ENCODE data around the gene IZUMO2. TPM values are rescaled to one million over a fixed set of nuclear protein-coding genes. Genes with fewer than 3 reads are reported as not detected.
A peak's percentile ranks its signal among the peaks of the same experiment; 100 is the strongest.

The IZUMO2 gene
- total and polyA plus RNA-seq, 9 of the 15 experiments (the other 6 are each of a cell fraction or from before 2014, with no cell fraction given): not detected

- TF ChIP-seq, protein P1, sequence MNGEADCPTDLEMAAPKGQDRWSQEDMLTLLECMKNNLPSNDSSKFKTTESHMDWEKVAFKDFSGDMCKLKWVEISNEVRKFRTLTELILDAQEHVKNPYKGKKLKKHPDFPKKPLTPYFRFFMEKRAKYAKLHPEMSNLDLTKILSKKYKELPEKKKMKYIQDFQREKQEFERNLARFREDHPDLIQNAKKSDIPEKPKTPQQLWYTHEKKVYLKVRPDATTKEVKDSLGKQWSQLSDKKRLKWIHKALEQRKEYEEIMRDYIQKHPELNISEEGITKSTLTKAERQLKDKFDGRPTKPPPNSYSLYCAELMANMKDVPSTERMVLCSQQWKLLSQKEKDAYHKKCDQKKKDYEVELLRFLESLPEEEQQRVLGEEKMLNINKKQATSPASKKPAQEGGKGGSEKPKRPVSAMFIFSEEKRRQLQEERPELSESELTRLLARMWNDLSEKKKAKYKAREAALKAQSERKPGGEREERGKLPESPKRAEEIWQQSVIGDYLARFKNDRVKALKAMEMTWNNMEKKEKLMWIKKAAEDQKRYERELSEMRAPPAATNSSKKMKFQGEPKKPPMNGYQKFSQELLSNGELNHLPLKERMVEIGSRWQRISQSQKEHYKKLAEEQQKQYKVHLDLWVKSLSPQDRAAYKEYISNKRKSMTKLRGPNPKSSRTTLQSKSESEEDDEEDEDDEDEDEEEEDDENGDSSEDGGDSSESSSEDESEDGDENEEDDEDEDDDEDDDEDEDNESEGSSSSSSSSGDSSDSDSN (IDR thresholded peaks at IDR 0.05; ENCODE audit: borderline replicate concordance in 1 of 2, low read depth in 2 of 2, low read length in 2 of 2): peak; percentile 59 to 66; a peak in 3 of 4 replicates
- TF ChIP-seq STAG1 (CRISPR knock-in tag; IDR thresholded peaks at IDR 0.05; ENCODE audit: borderline replicate concordance) (peak; percentile 42; the same call in 1 of the 2 replicates), ZNF175 (CRISPR knock-in tag; IDR thresholded peaks at IDR 0.05; ENCODE audit: low read depth) (peak; percentile 54; the same call in 1 of the 2 replicates), HNRNPLL (IDR thresholded peaks at IDR 0.05; ENCODE audit: low read depth, low read length, poor library complexity, severe bottlenecking) (peak; percentile 22), KLF13 (tag; IDR thresholded peaks at IDR 0.05; ENCODE audit: borderline replicate concordance, low read depth) (no peak), NR2C1 (IDR thresholded peaks at IDR 0.05) (no peak), NR2C1 (tag; IDR thresholded peaks at IDR 0.05) (peak; percentile 55; the same call in 1 of the 2 replicates), DPF2 (IDR thresholded peaks at IDR 0.05) (0 out of 2 replicates have a peak, but pooled peaks have one; percentile 16), SMARCA5 (IDR thresholded peaks at IDR 0.05) (peak; percentile 67; the same call in 1 of the 2 replicates), MYBL2 (IDR thresholded peaks at IDR 0.05; ENCODE audit: low read depth) (no peak), MYBL2 (CRISPR knock-in tag; IDR thresholded peaks at IDR 0.05; ENCODE audit: borderline replicate concordance) (no peak), TAF1 (IDR thresholded peaks at IDR 0.05; ENCODE audit: control insufficient read depth, extremely low read depth, insufficient read depth, low read length, severe bottlenecking) (no peak), DACH1 (IDR thresholded peaks at IDR 0.05; ENCODE audit: partially characterized antibody) (no peak), ZNF785 (CRISPR knock-in tag; IDR thresholded peaks at IDR 0.05) (no peak), POLR2G (IDR thresholded peaks at IDR 0.05; ENCODE audit: low read depth, low read length) (peak; percentile 40; the same call in 1 of the 2 replicates)
- TF ChIP-seq, protein P2, sequence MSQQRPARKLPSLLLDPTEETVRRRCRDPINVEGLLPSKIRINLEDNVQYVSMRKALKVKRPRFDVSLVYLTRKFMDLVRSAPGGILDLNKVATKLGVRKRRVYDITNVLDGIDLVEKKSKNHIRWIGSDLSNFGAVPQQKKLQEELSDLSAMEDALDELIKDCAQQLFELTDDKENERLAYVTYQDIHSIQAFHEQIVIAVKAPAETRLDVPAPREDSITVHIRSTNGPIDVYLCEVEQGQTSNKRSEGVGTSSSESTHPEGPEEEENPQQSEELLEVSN (IDR thresholded peaks at IDR 0.05; ENCODE audit: borderline replicate concordance in 1 of 2, extremely low read depth in 1 of 2, insufficient read depth in 1 of 2, insufficient read length in 1 of 2, low read depth in 1 of 2, low read length in 1 of 2, poor library complexity in 1 of 2, severe bottlenecking in 1 of 2): peak in 1 of 2 experiments; percentile 4
- TF ChIP-seq, protein P3, sequence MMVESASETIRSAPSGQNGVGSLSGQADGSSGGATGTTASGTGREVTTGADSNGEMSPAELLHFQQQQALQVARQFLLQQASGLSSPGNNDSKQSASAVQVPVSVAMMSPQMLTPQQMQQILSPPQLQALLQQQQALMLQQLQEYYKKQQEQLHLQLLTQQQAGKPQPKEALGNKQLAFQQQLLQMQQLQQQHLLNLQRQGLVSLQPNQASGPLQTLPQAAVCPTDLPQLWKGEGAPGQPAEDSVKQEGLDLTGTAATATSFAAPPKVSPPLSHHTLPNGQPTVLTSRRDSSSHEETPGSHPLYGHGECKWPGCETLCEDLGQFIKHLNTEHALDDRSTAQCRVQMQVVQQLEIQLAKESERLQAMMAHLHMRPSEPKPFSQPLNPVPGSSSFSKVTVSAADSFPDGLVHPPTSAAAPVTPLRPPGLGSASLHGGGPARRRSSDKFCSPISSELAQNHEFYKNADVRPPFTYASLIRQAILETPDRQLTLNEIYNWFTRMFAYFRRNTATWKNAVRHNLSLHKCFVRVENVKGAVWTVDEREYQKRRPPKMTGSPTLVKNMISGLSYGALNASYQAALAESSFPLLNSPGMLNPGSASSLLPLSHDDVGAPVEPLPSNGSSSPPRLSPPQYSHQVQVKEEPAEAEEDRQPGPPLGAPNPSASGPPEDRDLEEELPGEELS (CRISPR knock-in tag; IDR thresholded peaks at IDR 0.05; ENCODE audit: borderline replicate concordance): no peak
- TF ChIP-seq, protein P4, sequence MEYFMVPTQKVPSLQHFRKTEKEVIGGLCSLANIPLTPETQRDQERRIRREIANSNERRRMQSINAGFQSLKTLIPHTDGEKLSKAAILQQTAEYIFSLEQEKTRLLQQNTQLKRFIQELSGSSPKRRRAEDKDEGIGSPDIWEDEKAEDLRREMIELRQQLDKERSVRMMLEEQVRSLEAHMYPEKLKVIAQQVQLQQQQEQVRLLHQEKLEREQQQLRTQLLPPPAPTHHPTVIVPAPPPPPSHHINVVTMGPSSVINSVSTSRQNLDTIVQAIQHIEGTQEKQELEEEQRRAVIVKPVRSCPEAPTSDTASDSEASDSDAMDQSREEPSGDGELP (CRISPR knock-in tag; IDR thresholded peaks at IDR 0.05; ENCODE audit: borderline replicate concordance): peak; percentile 61; the same call in 1 of the 2 replicates
These were observed 15.3 kb downstream of the IZUMO2 start (continued) for GRCh38 chr19:50147462-50148423.
